Measurements from ENCODE around the gene POLK. TPM values are rescaled to one million over a fixed set of nuclear protein-coding genes. Genes with fewer than 3 reads are reported as not detected.
"Not testable (repeated sequence)": the region's sequence is repeated elsewhere in the genome, so short reads cannot be mapped to it uniquely, and the experiment has no call there.

Gene POLK
- total RNA-seq, 1 donor from 2014 or later, result 41.4 TPM

GRCh38 chr5:75603371-75603770 is 91.7 kb downstream of the POLK start:
- intact Hi-C loops (cut with micrococcal nuclease), result no loop called here
- peaks cover 38% of the 10 kb centered on the region for H3K4me1 Mint-ChIP-seq (ENCODE audit: low read depth)
- H3K36me3 Mint-ChIP-seq (ENCODE audit: low read depth), result peaks cover 49% of the 10 kb centered on the region
- H3K27me3 Mint-ChIP-seq (ENCODE audit: low read depth), result no peaks in the 10 kb centered on the region
- no peak for DNase-seq (ENCODE audit: low spot score)
- H3K4me3 Mint-ChIP-seq (ENCODE audit: low read depth), result no peak overlapping the region
- no peak overlapping the region for H3K27ac Mint-ChIP-seq
- no peaks in the 10 kb centered on the region for H3K9me3 Mint-ChIP-seq

DNA sequence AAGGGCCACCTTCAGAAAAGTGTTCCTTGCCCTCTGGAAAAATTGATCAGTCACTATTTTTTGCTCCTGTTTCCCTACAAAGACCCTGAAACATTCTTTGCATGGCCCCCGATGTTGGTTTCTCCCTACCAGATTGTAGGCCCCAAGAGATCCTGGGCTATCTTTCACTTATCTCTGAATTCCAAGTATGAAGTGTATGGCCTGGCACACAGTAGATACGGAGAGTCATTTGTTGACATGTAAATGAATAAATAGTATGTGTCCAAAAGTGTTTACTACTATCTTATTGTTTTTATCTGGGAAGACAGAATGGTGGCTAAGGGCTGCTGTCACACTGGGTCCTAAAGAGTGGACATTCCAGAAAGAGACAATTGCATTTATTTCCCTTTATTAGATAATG is 92.1 kb downstream of the POLK start:
- Mint-ChIP-seq H3K27me3 (ENCODE audit: low read depth) (no peaks in the 10 kb centered on the region), H3K27ac (no peak overlapping the region), H3K36me3 (ENCODE audit: low read depth) (peaks cover 49% of the 10 kb centered on the region), H3K4me1 (ENCODE audit: low read depth) (peaks cover 38% of the 10 kb centered on the region), H3K9me3 (no peaks in the 10 kb centered on the region), H3K4me3 (ENCODE audit: low read depth) (no peak overlapping the region)
- intact Hi-C loops (cut with micrococcal nuclease), result no loop called here
- no peak for DNase-seq (ENCODE audit: low spot score)

- Mint-ChIP-seq H3K4me1 (ENCODE audit: low read depth) (peaks cover 23% of the 10 kb centered on the region), H3K36me3 (ENCODE audit: low read depth) (peaks cover 35% of the 10 kb centered on the region)
- H3K9me3 Mint-ChIP-seq; H3K4me3 Mint-ChIP-seq (ENCODE audit: low read depth); DNase-seq (ENCODE audit: low spot score); intact Hi-C loops (cut with micrococcal nuclease); H3K27me3 Mint-ChIP-seq (ENCODE audit: low read depth); H3K27ac Mint-ChIP-seq: not testable (repeated sequence)
Observed at GRCh38 chr5:75607341-75607740, 95.7 kb downstream of the POLK start.

DNA sequence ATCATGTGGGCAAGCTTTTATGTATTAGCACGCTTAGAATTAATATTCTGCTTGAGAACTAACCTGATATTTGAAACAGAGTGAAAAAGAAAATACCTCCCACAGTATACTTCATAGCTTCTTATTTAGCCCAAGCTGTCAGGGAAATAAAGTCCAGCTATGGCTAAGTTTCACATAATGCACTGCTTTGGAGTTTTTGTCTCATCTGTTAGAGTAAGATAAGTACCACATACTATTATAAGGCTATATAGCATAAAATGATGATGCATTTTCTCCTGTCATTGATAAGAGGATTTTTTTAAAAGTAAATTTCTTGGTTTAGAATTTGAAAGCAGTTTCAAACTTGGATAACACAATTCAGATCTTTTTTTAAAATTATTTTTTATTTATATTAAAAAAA is 97.2 kb downstream of the POLK start:
- Mint-ChIP-seq H3K27ac (no peak overlapping the region), H3K36me3 (ENCODE audit: low read depth) (peaks cover 21% of the 10 kb centered on the region), H3K27me3 (ENCODE audit: low read depth) (peaks cover 6% of the 10 kb centered on the region), H3K4me3 (ENCODE audit: low read depth) (no peak overlapping the region), H3K4me1 (ENCODE audit: low read depth) (peaks cover 15% of the 10 kb centered on the region), H3K9me3 (no peaks in the 10 kb centered on the region)
- intact Hi-C loops (cut with micrococcal nuclease), result no loop called here
- DNase-seq (ENCODE audit: low spot score), result no peak

- Mint-ChIP-seq H3K4me3 (ENCODE audit: low read depth) (no peak overlapping the region), H3K4me1 (ENCODE audit: low read depth) (peaks cover 7% of the 10 kb centered on the region), H3K9me3 (no peaks in the 10 kb centered on the region), H3K27ac (no peak overlapping the region), H3K36me3 (ENCODE audit: low read depth) (peaks cover 15% of the 10 kb centered on the region), H3K27me3 (ENCODE audit: low read depth) (peaks cover 6% of the 10 kb centered on the region)
- intact Hi-C loops (cut with micrococcal nuclease), result no loop called here
- DNase-seq (ENCODE audit: low spot score), result no peak
Observed at GRCh38 chr5:75610201-75610600, 98.5 kb downstream of the POLK start.

GRCh38 chr5:75610859-75611310 is 99.2 kb downstream of the POLK start:
- intact Hi-C loops (cut with micrococcal nuclease); H3K4me1 Mint-ChIP-seq (ENCODE audit: low read depth); H3K4me3 Mint-ChIP-seq (ENCODE audit: low read depth); H3K9me3 Mint-ChIP-seq; H3K27me3 Mint-ChIP-seq (ENCODE audit: low read depth); DNase-seq (ENCODE audit: low spot score); H3K27ac Mint-ChIP-seq: not testable (repeated sequence)
- H3K36me3 Mint-ChIP-seq (ENCODE audit: low read depth), result peaks cover 15% of the 10 kb centered on the region

DNA sequence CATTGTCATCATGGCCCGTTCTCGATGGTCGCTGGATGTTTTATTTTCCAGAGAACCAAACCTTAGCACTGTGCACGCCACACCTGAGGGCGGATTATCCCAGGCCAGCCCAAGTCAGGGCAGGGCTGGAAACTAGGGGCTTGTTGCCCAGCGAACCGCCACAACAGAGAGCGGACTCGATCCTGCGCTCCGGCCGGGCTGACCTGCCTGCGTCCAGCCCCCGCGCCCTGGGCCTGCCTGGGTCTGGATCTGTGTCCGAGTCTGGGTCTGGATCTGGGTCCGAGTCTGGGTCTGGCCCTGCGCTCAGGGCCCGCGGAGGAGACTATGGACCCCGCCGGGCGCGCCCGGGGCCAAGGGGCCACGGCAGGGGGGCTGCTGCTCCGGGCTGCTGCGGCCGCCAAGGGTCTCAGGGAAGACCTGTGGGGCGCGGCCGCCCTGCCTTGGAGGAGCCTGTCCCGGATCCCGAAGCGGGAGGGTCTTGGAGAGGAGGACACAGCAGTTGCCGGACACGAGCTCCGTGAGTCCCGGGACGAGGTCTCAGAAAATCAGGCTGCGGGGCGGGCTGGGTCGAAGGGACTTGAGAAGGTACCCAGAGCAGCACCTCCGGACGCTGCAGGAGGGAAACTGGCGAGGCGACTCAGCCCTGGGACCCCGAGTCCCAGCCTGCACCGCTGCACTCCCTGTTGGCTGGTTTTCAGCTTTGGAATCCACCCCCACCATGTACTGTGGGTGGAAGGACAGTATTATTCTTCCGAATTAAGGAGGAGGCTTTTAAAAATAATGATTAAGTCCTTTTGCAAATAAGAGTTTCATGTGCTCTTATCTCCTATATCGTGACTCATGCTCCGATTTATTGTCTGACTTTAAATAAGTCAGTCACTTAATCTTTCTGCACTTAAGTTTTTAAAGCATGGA is 99.9 kb downstream of the POLK start, which contains the start of gene ANKDD1B:
Gene ANKDD1B, plus strand, starts transcription at position 143 of the 915 bp plus-strand sequence. Its CDS starts 182 bp downstream, at position 325.
- Mint-ChIP-seq H3K36me3 (ENCODE audit: low read depth) (peaks cover 14% of the 10 kb centered on the region), H3K9me3 (no peaks in the 10 kb centered on the region), H3K4me1 (ENCODE audit: low read depth) (peaks cover 7% of the 10 kb centered on the region), H3K4me3 (ENCODE audit: low read depth) (no peak within 1 kb of the TSS), H3K27me3 (ENCODE audit: low read depth) (peaks cover 6% of the 10 kb centered on the region), H3K27ac (no peak within 1 kb of the TSS)
- intact Hi-C loops (cut with micrococcal nuclease), result no loop called here
- DNase-seq (ENCODE audit: low spot score), result no peak

GRCh38 chr5:75612226-75612569 is 100.5 kb downstream of the POLK start:
- Mint-ChIP-seq H3K9me3 (no peaks in the 10 kb centered on the region), H3K36me3 (ENCODE audit: low read depth) (peaks cover 11% of the 10 kb centered on the region), H3K27ac (no peak overlapping the region), H3K4me1 (ENCODE audit: low read depth) (peaks cover 4% of the 10 kb centered on the region), H3K4me3 (ENCODE audit: low read depth) (no peak overlapping the region), H3K27me3 (ENCODE audit: low read depth) (peaks cover 6% of the 10 kb centered on the region)
- DNase-seq (ENCODE audit: low spot score), result no peak
- intact Hi-C loops (cut with micrococcal nuclease), result no loop called here

GRCh38 chr5:75612901-75613300 is 101.2 kb downstream of the POLK start:
- H3K4me3 Mint-ChIP-seq (ENCODE audit: low read depth), result no peak overlapping the region
- H3K27me3 Mint-ChIP-seq (ENCODE audit: low read depth), result peaks cover 6% of the 10 kb centered on the region
- H3K4me1 Mint-ChIP-seq (ENCODE audit: low read depth), result peaks cover 4% of the 10 kb centered on the region
- intact Hi-C loops (cut with micrococcal nuclease), result no loop called here
- H3K9me3 Mint-ChIP-seq, result no peaks in the 10 kb centered on the region
- H3K27ac Mint-ChIP-seq, result no peak overlapping the region
- DNase-seq (ENCODE audit: low spot score), result no peak
- peaks cover 11% of the 10 kb centered on the region for H3K36me3 Mint-ChIP-seq (ENCODE audit: low read depth)

DNA sequence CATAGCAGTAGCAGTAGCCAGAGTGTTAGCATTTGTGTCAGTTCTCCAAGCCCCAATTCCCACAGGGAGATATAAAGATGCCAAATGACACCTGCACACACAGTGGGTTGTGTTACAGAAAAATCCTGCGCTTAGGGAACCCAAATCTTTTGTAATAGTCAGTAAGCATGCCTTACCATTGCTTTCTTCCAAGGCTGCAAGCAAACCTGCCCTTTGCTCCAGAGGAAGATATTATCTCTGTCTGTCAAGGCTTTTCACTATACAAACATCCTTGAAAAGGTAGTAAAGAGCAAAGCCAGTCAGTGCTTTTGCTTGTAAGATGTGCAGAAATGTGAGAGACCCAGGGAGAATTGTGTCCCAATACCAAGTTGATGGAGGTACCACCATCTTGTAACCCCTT is 102.5 kb downstream of the POLK start:
- H3K27me3 Mint-ChIP-seq (ENCODE audit: low read depth), result peaks cover 6% of the 10 kb centered on the region
- H3K9me3 Mint-ChIP-seq, result no peaks in the 10 kb centered on the region
- intact Hi-C loops (cut with micrococcal nuclease), result no loop called here
- H3K36me3 Mint-ChIP-seq (ENCODE audit: low read depth), result peaks cover 7% of the 10 kb centered on the region
- H3K4me1 Mint-ChIP-seq (ENCODE audit: low read depth), result peaks cover 4% of the 10 kb centered on the region
- no peak overlapping the region for H3K4me3 Mint-ChIP-seq (ENCODE audit: low read depth)
- no peak overlapping the region for H3K27ac Mint-ChIP-seq
- no peak for DNase-seq (ENCODE audit: low spot score)

GRCh38 chr5:75616371-75616881 is 104.7 kb downstream of the POLK start:
- intact Hi-C loops (cut with micrococcal nuclease), result no loop called here
- Mint-ChIP-seq H3K27ac (no peak overlapping the region), H3K9me3 (no peaks in the 10 kb centered on the region), H3K27me3 (ENCODE audit: low read depth) (no peaks in the 10 kb centered on the region), H3K36me3 (ENCODE audit: low read depth) (no peaks in the 10 kb centered on the region), H3K4me3 (ENCODE audit: low read depth) (no peak overlapping the region), H3K4me1 (ENCODE audit: low read depth) (peaks cover 2% of the 10 kb centered on the region)
- DNase-seq (ENCODE audit: low spot score), result no peak

GRCh38 chr5:75616971-75617621 is 105.4 kb downstream of the POLK start:
- Mint-ChIP-seq H3K27me3 (ENCODE audit: low read depth) (no peaks in the 10 kb centered on the region), H3K4me1 (ENCODE audit: low read depth) (peaks cover 2% of the 10 kb centered on the region), H3K4me3 (ENCODE audit: low read depth) (no peak overlapping the region), H3K36me3 (ENCODE audit: low read depth) (no peaks in the 10 kb centered on the region), H3K27ac (no peak overlapping the region), H3K9me3 (no peaks in the 10 kb centered on the region)
- DNase-seq (ENCODE audit: low spot score), result no peak
- intact Hi-C loops (cut with micrococcal nuclease), result no loop called here

All from activated T-helper 2 cell treated with anti-CD3 and anti-CD28 coated beads, Interferon-gamma antibody, Interleukin-2, Interleukin-4, amounts not matched to agents 10 μg/mL and 5 μg/mL and 100 μg/mL, durations not matched to agents 14 hours and 24 hours and 36 hours (primary cell).